Thyroid gland (tissue), 4 donors: Measurements from ENCODE around the gene BHLHE41. TPM values are rescaled to one million over a fixed set of nuclear protein-coding genes. Genes with fewer than 3 reads are reported as not detected.

ENCODE experiments used
- DNase-seq, 2 donors: peaks; one replicate each; pipeline ENCODE4 v3.0.0-alpha.2; 2019
- H3K27ac ChIP-seq, 3 donors: fragments of 200-600 bp; sonication (generic); 1 replicate in 2 of 3; 2 replicates in 1 of 3; pipeline ENCODE4 v1.5.1; 2016 to 2019; ENCODE audit warnings: mild to moderate bottlenecking in 1 of 3, moderate library complexity in 1 of 3
- H3K27me3 ChIP-seq: fragments of 200-600 bp; sonication (generic); one replicate; pipeline ENCODE4 v1.5.1; 2019
- H3K36me3 ChIP-seq, 2 donors: fragments of 200-600 bp; sonication (generic); one replicate each; pipeline ENCODE4 v1.5.1; 2016 to 2019
- H3K4me1 ChIP-seq, 2 donors: fragments of 200-600 bp; sonication (generic); one replicate each; pipeline ENCODE4 v1.5.1; 2017 to 2019
- H3K4me3 ChIP-seq, 3 donors: fragments of 200-600 bp; sonication (generic); replicated peaks in 1 of 3; 1 replicate in 2 of 3; 2 replicates in 1 of 3; pipeline ENCODE4 v1.5.1; 2016; ENCODE audit warnings: mild to moderate bottlenecking in 1 of 3
- H3K9me3 ChIP-seq: fragments of 200-600 bp; sonication (generic); one replicate; pipeline ENCODE4 v1.5.1; 2017
- CTCF ChIP-seq, 6 experiments: fragments of 200-600 bp in 3 of 6; fragments of 450-650 bp in 3 of 6; sonication (generic) in 3 of 6; IDR thresholded peaks; one replicate each; pipeline ENCODE4 v1.5.1; 2016 to 2019; ENCODE audit warnings: antibody characterized with exemption in 6 of 6, mild to moderate bottlenecking in 2 of 6, inconsistent platforms in 1 of 6, moderate library complexity in 1 of 6
- POLR2A ChIP-seq, 2 donors: fragments of 450-650 bp; IDR thresholded peaks; one replicate each; pipeline ENCODE4 v1.6.1; 2017; ENCODE audit warnings: antibody characterized with exemption in 2 of 2, mild to moderate bottlenecking in 2 of 2, moderate library complexity in 1 of 2
- WGBS, 2 donors: methylation state at CpG; one replicate each; pipeline ENCODE4 v1.1.5; 2017; 5-methylcytosine and 5-hydroxymethylcytosine counted together
- intact Hi-C: fragments of 100-400 bp; cut with DNase I; formaldehyde crosslinking; loops from one replicate; pipeline ENCODE4 v1.15.1; 2023
- total RNA-seq, 4 donors: library from RNA; depleted of rRNA; stranded (reverse); fragments of >200 nt; gene quantifications; one replicate each; pipeline ENCODE4 v1.2.3, GENCODE V29; 2016

BHLHE41 gene
- total RNA-seq, 4 donors from 2014 or later = 32.6 to 67.4 (median 34.3) TPM

- WGBS, 2 donors = 77 to 84% methylated on average over 5 of the region's 5 CpGs
- no peak for TF ChIP-seq CTCF (IDR thresholded peaks at IDR 0.05)
- TF ChIP-seq POLR2A (IDR thresholded peaks at IDR 0.05) = no peak
- H3K4me3 ChIP-seq = no peak overlapping the region
- no peaks in the 10 kb centered on the region for H3K27me3 ChIP-seq
- H3K9me3 ChIP-seq = no peaks in the 10 kb centered on the region
- intact Hi-C loops = no loop called here
- DNase-seq = no peak
- no peaks in the 10 kb centered on the region for H3K36me3 ChIP-seq
- no peak overlapping the region for H3K27ac ChIP-seq
- peaks cover 18 to 19% of the 10 kb centered on the region in 2 donors for H3K4me1 ChIP-seq
Measured at GRCh38 chr12:26153421-26154154, 28.8 kb upstream of the BHLHE41 start.

DNA sequence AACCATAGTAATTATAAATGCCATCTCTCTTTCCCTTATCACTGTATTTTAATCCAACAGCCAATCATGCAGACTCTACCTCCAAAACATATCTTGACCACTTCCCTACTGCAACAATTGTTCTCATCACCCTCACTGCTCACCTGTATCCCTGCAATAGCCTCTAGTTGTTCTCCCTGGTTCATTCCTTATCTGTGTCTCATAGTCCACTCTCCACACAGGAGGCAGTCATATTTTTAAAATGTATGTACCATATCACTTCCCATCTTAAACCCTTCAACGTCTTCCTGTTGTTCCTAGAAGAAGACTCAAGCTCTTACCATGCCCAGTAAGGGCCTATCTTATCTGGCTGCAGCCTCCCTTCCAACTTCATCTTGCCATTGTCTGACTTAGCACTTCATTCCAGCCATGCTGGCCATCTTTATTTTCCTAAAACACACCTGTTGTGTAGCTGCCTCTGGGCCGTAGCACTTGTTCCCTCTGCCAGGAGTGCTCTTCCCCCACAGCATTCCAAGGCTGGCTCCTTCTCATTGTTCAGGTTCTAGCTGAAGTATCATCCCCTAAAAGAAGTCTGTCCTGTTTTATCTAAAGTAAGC, 27.8 kb upstream of the BHLHE41 start:
- intact Hi-C loops = no loop called here
- H3K27ac ChIP-seq = no peak overlapping the region
- 85 to 88% methylated on average over 2 of the region's 2 CpGs for WGBS, 2 donors
- TF ChIP-seq CTCF (IDR thresholded peaks at IDR 0.05) = no peak
- TF ChIP-seq POLR2A (IDR thresholded peaks at IDR 0.05) = no peak
- no peaks in the 10 kb centered on the region for H3K27me3 ChIP-seq
- H3K9me3 ChIP-seq = no peaks in the 10 kb centered on the region
- no peak overlapping the region for H3K4me3 ChIP-seq
- DNase-seq = no peak
- H3K4me1 ChIP-seq = peaks cover 18 to 19% of the 10 kb centered on the region in 2 donors
- no peaks in the 10 kb centered on the region for H3K36me3 ChIP-seq

DNA sequence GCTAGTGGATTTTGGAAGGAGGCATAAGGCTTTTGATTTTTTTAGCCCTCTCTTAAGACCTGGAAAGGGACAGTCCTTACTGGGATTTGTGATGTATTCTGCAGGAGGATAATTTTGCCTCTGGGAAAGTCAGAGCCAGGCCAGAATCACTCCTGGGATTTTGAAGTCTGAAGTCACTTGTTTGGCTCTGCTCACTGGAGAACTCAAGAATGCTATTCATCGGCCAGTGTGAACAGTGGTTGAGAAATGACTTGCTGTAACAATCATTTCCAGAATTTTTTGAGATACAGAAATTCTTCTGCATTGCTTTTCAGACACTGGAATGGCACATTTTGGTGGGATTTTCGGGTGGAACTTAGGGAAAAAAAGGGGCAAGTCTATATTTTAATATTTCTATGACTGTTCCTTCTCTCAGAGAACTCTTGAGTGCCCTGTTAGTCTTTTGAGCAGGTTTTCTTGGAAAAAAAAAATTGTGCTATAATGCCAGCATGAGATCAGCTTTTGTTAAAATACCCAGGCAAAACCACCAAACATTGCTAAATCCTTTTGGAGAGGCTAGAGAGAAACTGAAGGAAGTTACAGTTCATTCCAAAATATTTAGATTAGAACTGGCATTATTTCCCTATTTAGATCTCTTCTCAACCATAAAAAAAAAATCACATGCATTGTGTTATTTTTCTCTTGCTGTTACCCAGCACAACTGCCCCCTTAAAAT, 26.1 kb upstream of the BHLHE41 start:
- 30 to 34% methylated on average over 2 of the region's 2 CpGs for WGBS, 2 donors
- no peak for TF ChIP-seq POLR2A (IDR thresholded peaks at IDR 0.05)
- TF ChIP-seq CTCF (IDR thresholded peaks at IDR 0.05) = no peak

GRCh38 chr12:26149968-26150500, 25.2 kb upstream of the BHLHE41 start:
- 63 to 70% methylated on average over 5 of the region's 5 CpGs for WGBS, 2 donors
- Histone ChIP-seq H3K27ac (peak overlapping the region in 1 of 3 donors; percentile 51), H3K9me3 (no peaks in the 10 kb centered on the region), H3K4me3 (no peak overlapping the region), H3K36me3 (no peaks in the 10 kb centered on the region), H3K4me1 (peaks cover 18 to 19% of the 10 kb centered on the region in 2 donors), H3K27me3 (no peaks in the 10 kb centered on the region)
- DNase-seq = no peak
- TF ChIP-seq POLR2A (IDR thresholded peaks at IDR 0.05) = no peak
- no peak for TF ChIP-seq CTCF (IDR thresholded peaks at IDR 0.05)
- intact Hi-C loops = no loop called here

More for the DNA sequence above, 26.1 kb upstream of the BHLHE41 start:
- H3K4me3 ChIP-seq = no peak overlapping the region
- H3K36me3 ChIP-seq = no peaks in the 10 kb centered on the region
- peak overlapping the region; percentile 43 to 64 (median 51) for H3K27ac ChIP-seq
- intact Hi-C loops = no loop called here
- DNase-seq = peak; percentile 19 to 37
- H3K27me3 ChIP-seq = no peaks in the 10 kb centered on the region
- H3K9me3 ChIP-seq = no peaks in the 10 kb centered on the region
- peaks cover 18 to 19% of the 10 kb centered on the region in 2 donors for H3K4me1 ChIP-seq
